Measurements from ENCODE around the gene KRT80. TPM values are rescaled to one million over a fixed set of nuclear protein-coding genes. Genes with fewer than 3 reads are reported as not detected.

Gene KRT80
- polyA plus RNA-seq, 2 of the 4 experiments (the other 2 are of a cell fraction), result 38.3 to 63.1 TPM

GRCh38 chr12:52181746-52182145 lies 10.1 kb downstream of the KRT80 start:
- Histone ChIP-seq H3K27ac (peak overlapping the region in 1 of 2 experiments; percentile 96; a peak in 2 of 6 replicates), H3K4me1 (peaks cover 46% of the 10 kb centered on the region), H3K4me3 (no peak overlapping the region), H3K9me3 (no peaks in the 10 kb centered on the region), H3K4me2 (no peak overlapping the region)
- ATAC-seq (no peak), FAIRE-seq (no peak), DNase-seq (ENCODE audit: low read depth in 1 of 2, low spot score in 1 of 2) (no peak)
- 92% methylated on average over 9 of the region's 9 CpGs for WGBS (ENCODE audit: missing lambda C conversion rate)
- CTCF ChIA-PET, result interaction anchor here (1.2 to 1.5 kb wide), 2 partner anchors 40 to 190 kb away, joined by 3 read pairs; no protein-coding TSS in a partner anchor
- TF ChIP-seq SREBF2 (IDR thresholded peaks at IDR 0.05) (no peak), USF2 (IDR thresholded peaks at IDR 0.05) (no peak), BCL3 (IDR thresholded peaks at IDR 0.05) (no peak), FOSL2 (IDR thresholded peaks at IDR 0.05) (no peak), FOSL2 (CRISPR knock-in tag; IDR thresholded peaks at IDR 0.05) (no peak), RCOR1 (IDR thresholded peaks at IDR 0.05; ENCODE audit: low read depth, low read length) (no peak), FOXS1 (CRISPR knock-in tag; IDR thresholded peaks at IDR 0.05) (no peak)
- POLR2A ChIA-PET, result no interaction called here

GRCh38 chr12:52180971-52181628 lies 10.7 kb downstream of the KRT80 start:
- WGBS (ENCODE audit: missing lambda C conversion rate), result 63% methylated on average over 6 of the region's 6 CpGs
- Histone ChIP-seq H3K4me2 (no peak overlapping the region), H3K9me3 (no peaks in the 10 kb centered on the region), H3K27ac (peak overlapping the region in 1 of 2 experiments; percentile 96; a peak in 2 of 6 replicates), H3K4me1 (peaks cover 46% of the 10 kb centered on the region), H3K4me3 (no peak overlapping the region)
- FAIRE-seq (no peak), ATAC-seq (no peak), DNase-seq (ENCODE audit: low read depth in 1 of 2, low spot score in 1 of 2) (no peak)
- ChIA-PET POLR2A (interaction anchor here (1.3 kb wide), 1 partner anchor 10 kb away, joined by 3 read pairs; no protein-coding TSS in a partner anchor), CTCF (interaction anchor here (1.2 to 1.5 kb wide), 3 partner anchors 40 to 699 kb away, joined by 3 to 6 read pairs (median 3); no protein-coding TSS in a partner anchor)
- TF ChIP-seq PBX3 (IDR thresholded peaks at IDR 0.05) (no peak), NFE2L2 (conservative IDR thresholded peaks at IDR 0.05; ENCODE audit: low read length) (no peak), FOSB (CRISPR knock-in tag; IDR thresholded peaks at IDR 0.05) (no peak), RFX5 (IDR thresholded peaks at IDR 0.05) (no peak), SREBF2 (IDR thresholded peaks at IDR 0.05) (no peak), RAD21 (conservative IDR thresholded peaks at IDR 0.05 in 1 of 2, IDR thresholded peaks at IDR 0.05 in 1 of 2) (no peak), MAFK (IDR thresholded peaks at IDR 0.05; ENCODE audit: partially characterized antibody) (no peak), CTCF (IDR thresholded peaks at IDR 0.05) (no peak), RCOR1 (IDR thresholded peaks at IDR 0.05; ENCODE audit: low read depth, low read length) (no peak), HOXB5 (CRISPR knock-in tag; IDR thresholded peaks at IDR 0.05) (no peak)

- Histone ChIP-seq H3K9me3 (no peaks in the 10 kb centered on the region), H3K4me2 (no peak overlapping the region), H3K4me1 (peaks cover 42% of the 10 kb centered on the region), H3K4me3 (no peak overlapping the region), H3K27ac (peak overlapping the region in 1 of 2 experiments; percentile 64; a peak in 3 of 6 replicates)
- ChIA-PET CTCF (interaction anchor here (0.6 to 1.2 kb wide), 3 partner anchors 36 to 46 kb away, joined by 3 to 4 read pairs (median 3); no protein-coding TSS in a partner anchor), POLR2A (no interaction called here)
- FAIRE-seq, result no peak
- no peak for ATAC-seq
- DNase-seq (ENCODE audit: low read depth in 1 of 2, low spot score in 1 of 2), result no peak
- 94% methylated on average over 5 of the region's 6 CpGs for WGBS (ENCODE audit: missing lambda C conversion rate)
- TF ChIP-seq KDM1A (IDR thresholded peaks at IDR 0.05; ENCODE audit: low read depth) (no peak), CHD2 (IDR thresholded peaks at IDR 0.05; ENCODE audit: low read length, partially characterized antibody) (no peak), MYC (IDR thresholded peaks at IDR 0.05; ENCODE audit: borderline replicate concordance, low read length) (no peak), FOSL2 (IDR thresholded peaks at IDR 0.05) (no peak), FOSL2 (CRISPR knock-in tag; IDR thresholded peaks at IDR 0.05) (no peak), MAFK (IDR thresholded peaks at IDR 0.05; ENCODE audit: partially characterized antibody) (no peak), JUNB (IDR thresholded peaks at IDR 0.05) (no peak), RCOR1 (IDR thresholded peaks at IDR 0.05; ENCODE audit: low read depth, low read length) (no peak), ATOH8 (CRISPR knock-in tag; IDR thresholded peaks at IDR 0.05; ENCODE audit: low read depth) (no peak), FOXS1 (CRISPR knock-in tag; IDR thresholded peaks at IDR 0.05) (no peak), KDM5A (IDR thresholded peaks at IDR 0.05) (no peak), HMGXB4 (CRISPR knock-in tag; IDR thresholded peaks at IDR 0.05; ENCODE audit: borderline replicate concordance) (no peak), MAX (IDR thresholded peaks at IDR 0.05) (no peak)
These were observed 12.3 kb downstream of the KRT80 start for GRCh38 chr12:52179396-52179973.
